OCI-LY7 (cell line): ENCODE data around the gene IPO4. TPM values are rescaled to one million over a fixed set of nuclear protein-coding genes. Genes with fewer than 3 reads are reported as not detected.

ENCODE experiments used
- BruUV-seq: library from RNA; stranded (reverse); fragments of 400-500 nt; replicated peaks from 2 replicates; lab custom pipeline; 2021; lab: Mats Ljungman, UMichigan
- CTCF ChIA-PET: fragments of 300-600 bp; sonication (Branson Sonifier 250); formaldehyde crosslinking; loops from one replicate; lab custom pipeline; 2022; ENCODE audit warnings: antibody characterized with exemption; ENCODE audit not compliant: unreplicated experiment; lab: Charles Lee
- POLR2A ChIA-PET: fragments of 300-600 bp; sonication (Branson Sonifier 250); formaldehyde crosslinking; loops from one replicate; lab custom pipeline; 2022; ENCODE audit warnings: antibody characterized with exemption; lab: Charles Lee
- DNase-seq: peaks from one replicate; pipeline ENCODE4 v3.0.0-alpha.2; 2015; ENCODE audit warnings: low spot score
- H2AFZ ChIP-seq: fragments of 200-600 bp; sonication (generic), shearing (Covaris generic); 2 replicates; pipeline ENCODE4 v1.6.1; 2014; ENCODE audit warnings: mild to moderate bottlenecking, antibody characterized with exemption, low read length, moderate library complexity
- H3K27ac ChIP-seq: fragments of 200-600 bp; sonication (generic); 2 replicates; pipeline ENCODE4 v1.5.1; 2014; ENCODE audit warnings: mixed run types, low read depth, mild to moderate bottlenecking, moderate library complexity, low read length, inconsistent platforms; ENCODE audit not compliant: poor library complexity, severe bottlenecking
- H3K36me3 ChIP-seq: fragments of 200-600 bp; sonication (generic); 2 replicates; pipeline ENCODE4 v1.6.1; 2014; ENCODE audit warnings: mild to moderate bottlenecking, antibody characterized with exemption, low read length, moderate library complexity, mixed read lengths; ENCODE audit not compliant: insufficient read depth
- H3K4me1 ChIP-seq: fragments of 200-600 bp; sonication (generic); 2 replicates; pipeline ENCODE4 v1.5.1; 2014; ENCODE audit warnings: mild to moderate bottlenecking, low read length; ENCODE audit not compliant: insufficient read depth, poor library complexity, severe bottlenecking
- H3K4me2 ChIP-seq: fragments of 200-600 bp; sonication (generic); 2 replicates; pipeline ENCODE4 v1.6.1; 2014; ENCODE audit warnings: mild to moderate bottlenecking, low read length
- H3K4me3 ChIP-seq: fragments of 200-600 bp; sonication (generic); 2 replicates; pipeline ENCODE4 v1.5.1; 2014; ENCODE audit warnings: mild to moderate bottlenecking, low read depth, low read length; ENCODE audit not compliant: poor library complexity, severe bottlenecking
- H3K79me2 ChIP-seq: fragments of 200-600 bp; sonication (generic); 2 replicates; pipeline ENCODE4 v1.6.1; 2016; ENCODE audit warnings: low read depth, mild to moderate bottlenecking, low read length, moderate library complexity, mixed read lengths; ENCODE audit not compliant: insufficient read depth
- H3K9me2 ChIP-seq: fragments of 200-600 bp; sonication (generic); 2 replicates; pipeline ENCODE4 v1.6.1; 2016; ENCODE audit warnings: mild to moderate bottlenecking, low read length, mixed read lengths; ENCODE audit not compliant: insufficient read depth
- H3K9me3 ChIP-seq: fragments of 200-600 bp; sonication (generic); 2 replicates; pipeline ENCODE4 v1.6.1; 2014; ENCODE audit warnings: mild to moderate bottlenecking, mixed run types, low read length, mixed read lengths
- H4K20me1 ChIP-seq: fragments of 200-600 bp; sonication (generic); 2 replicates; pipeline ENCODE4 v1.6.1; 2014; ENCODE audit warnings: mild to moderate bottlenecking, antibody characterized with exemption, low read length, moderate library complexity, mixed read lengths; ENCODE audit not compliant: insufficient read depth
- CTCF ChIP-seq: fragments of 200-600 bp; sonication (generic); conservative IDR thresholded peaks from 2 replicates; pipeline ENCODE4 v1.5.1; 2014; ENCODE audit warnings: mild to moderate bottlenecking, antibody characterized with exemption, low read length, moderate library complexity, mixed read lengths
- EZH2phosphoT487 ChIP-seq: fragments of 200-600 bp; sonication (generic); IDR thresholded peaks from 2 replicates; pipeline ENCODE4 v1.6.1; 2018; ENCODE audit warnings: low read depth, borderline replicate concordance, mild to moderate bottlenecking, mixed run types, antibody characterized with exemption, low read length, moderate library complexity, mixed read lengths
- intact Hi-C: fragments of 100-400 bp; cut with micrococcal nuclease; formaldehyde crosslinking; loops from one replicate; pipeline ENCODE4 v1.10.0; 2022; ENCODE audit not compliant: unreplicated experiment
- total RNA-seq, 2 experiments: library from RNA; depleted of rRNA in 1 of 2; stranded (reverse); fragments of >200 nt in 1 of 2; shearing (Covaris generic) in 1 of 2; gene quantifications; 2 replicates each; pipeline ENCODE4 v1.2.3, GENCODE V29; 2014 to 2022

The IPO4 gene
- total RNA-seq, 2 experiments from 2014 or later = 53.1 to 59.2 TPM

- no peaks in the 10 kb centered on the region for H4K20me1 ChIP-seq
- peaks cover 6% of the 10 kb centered on the region; the same call in 1 of the 2 replicates for H3K79me2 ChIP-seq
- DNase-seq = no peak
- peaks cover 14% of the 10 kb centered on the region for H3K4me1 ChIP-seq
- POLR2A ChIA-PET = no interaction called here
- no peak for TF ChIP-seq EZH2phosphoT487
- no peak for TF ChIP-seq CTCF
- no peak overlapping the region for H3K27ac ChIP-seq
- H3K4me2 ChIP-seq = no peak overlapping the region
- CTCF ChIA-PET = no interaction called here
- H3K9me2 ChIP-seq = no peaks in the 10 kb centered on the region
- intact Hi-C loops = no loop called here
- no peak overlapping the region for H3K4me3 ChIP-seq
- H2AFZ ChIP-seq = no peak overlapping the region
- no peaks in the 10 kb centered on the region for H3K9me3 ChIP-seq
- peaks cover 65% of the 10 kb centered on the region for H3K36me3 ChIP-seq
- no TSS peak for BruUV-seq
These were observed 31.3 kb downstream of the IPO4 start for GRCh38 chr14:24157331-24157730.

DNA sequence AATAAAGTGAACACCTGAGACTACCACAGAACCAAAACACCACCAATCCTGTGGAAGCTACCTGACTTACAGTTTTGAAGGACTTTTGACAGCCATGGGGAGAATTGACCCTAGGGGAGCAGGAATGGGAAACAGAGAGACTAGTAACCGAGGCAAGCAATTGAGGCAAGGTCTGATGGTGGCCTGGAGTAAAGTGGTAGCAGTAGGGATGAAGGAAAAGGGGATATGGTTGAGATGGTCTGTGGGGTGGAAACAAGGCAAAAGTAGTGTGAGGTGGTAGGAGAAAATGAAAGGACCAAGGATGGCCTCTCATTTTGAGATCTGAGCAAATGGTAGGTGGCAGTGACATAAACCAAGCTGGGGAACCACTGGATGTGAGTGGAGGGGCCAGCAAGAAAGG is 31.8 kb downstream of the IPO4 start:
- Histone ChIP-seq H3K4me2 (no peak overlapping the region), H3K9me2 (no peaks in the 10 kb centered on the region), H3K36me3 (peaks cover 69% of the 10 kb centered on the region), H3K27ac (no peak overlapping the region), H3K4me3 (no peak overlapping the region), H3K79me2 (peaks cover 2% of the 10 kb centered on the region; the same call in 1 of the 2 replicates), H3K4me1 (peaks cover 10% of the 10 kb centered on the region), H2AFZ (no peak overlapping the region), H4K20me1 (no peaks in the 10 kb centered on the region), H3K9me3 (no peaks in the 10 kb centered on the region)
- TF ChIP-seq EZH2phosphoT487 (no peak), CTCF (no peak)
- intact Hi-C loops = no loop called here
- no TSS peak for BruUV-seq
- DNase-seq = no peak
- CTCF ChIA-PET = interaction anchor here (0.5 kb wide), 1 partner anchor 78 kb away, joined by 9 read pairs; no protein-coding TSS in a partner anchor
- POLR2A ChIA-PET = interaction anchor here (0.6 to 1.7 kb wide), 2 partner anchors 10 to 25 kb away, joined by 3 to 8 read pairs; partner anchors contain the start of genes PSME2 and RNF31

DNA sequence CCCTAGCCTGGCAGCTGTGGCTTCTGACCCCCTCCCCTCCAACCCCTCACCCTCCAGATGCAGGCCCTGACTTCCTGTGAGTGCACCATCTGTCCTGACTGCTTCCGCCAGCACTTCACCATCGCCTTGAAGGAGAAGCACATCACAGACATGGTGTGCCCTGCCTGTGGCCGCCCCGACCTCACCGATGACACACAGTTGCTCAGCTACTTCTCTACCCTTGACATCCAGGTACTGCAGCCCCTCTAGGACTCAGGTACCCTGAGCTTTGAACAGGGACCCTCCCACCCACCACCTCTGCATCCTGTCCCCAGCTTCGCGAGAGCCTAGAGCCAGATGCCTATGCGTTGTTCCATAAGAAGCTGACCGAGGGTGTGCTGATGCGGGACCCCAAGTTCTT is 33.5 kb downstream of the IPO4 start:
- no peak overlapping the region for H3K4me3 ChIP-seq
- DNase-seq = no peak

More for the DNA sequence above, 33.5 kb downstream of the IPO4 start:
- no peaks in the 10 kb centered on the region for H3K79me2 ChIP-seq
- no peaks in the 10 kb centered on the region for H3K4me1 ChIP-seq
- peaks cover 78% of the 10 kb centered on the region for H3K36me3 ChIP-seq
- TF ChIP-seq EZH2phosphoT487 = no peak
- no peak overlapping the region for H3K4me2 ChIP-seq
- POLR2A ChIA-PET = interaction anchor here (1.7 kb wide), 1 partner anchor 9 kb away, joined by 8 read pairs; the partner anchor contains the start of genes PSME2 and RNF31
- no TSS peak for BruUV-seq
- intact Hi-C loops = no loop called here
- no peaks in the 10 kb centered on the region for H4K20me1 ChIP-seq
- no peaks in the 10 kb centered on the region for H3K9me2 ChIP-seq
- H3K9me3 ChIP-seq = no peaks in the 10 kb centered on the region
- H2AFZ ChIP-seq = no peak overlapping the region
- no peak overlapping the region for H3K27ac ChIP-seq
- CTCF ChIA-PET = interaction anchor here (0.6 kb wide), 1 partner anchor 61 kb away, joined by 3 read pairs; no protein-coding TSS in a partner anchor
